Hepatocyte (in vitro differentiated cells): ENCODE data around the gene FADS1. TPM values are rescaled to one million over a fixed set of nuclear protein-coding genes. Genes with fewer than 3 reads are reported as not detected.

ENCODE experiments used
- DNase-seq: peaks from one replicate; pipeline ENCODE4 v3.0.0-alpha.2; 2016; ENCODE audit warnings: low spot score
- H2AFZ ChIP-seq: fragments of 200-600 bp; sonication (generic); 2 replicates; pipeline ENCODE4 v1.6.0; 2016; ENCODE audit warnings: antibody characterized with exemption, mild to moderate bottlenecking
- H3K27ac ChIP-seq: fragments of 200-600 bp; sonication (generic); 2 replicates; pipeline ENCODE4 v1.5.1; 2016; ENCODE audit warnings: mild to moderate bottlenecking
- H3K27me3 ChIP-seq: fragments of 200-600 bp; sonication (generic); 2 replicates; pipeline ENCODE4 v1.6.1; 2016
- H3K36me3 ChIP-seq: fragments of 200-600 bp; sonication (generic); replicated peaks from 2 replicates; pipeline ENCODE4 v1.5.1; 2016; ENCODE audit warnings: low read depth; ENCODE audit not compliant: insufficient read depth
- H3K4me1 ChIP-seq: fragments of 200-600 bp; sonication (generic); 2 replicates; pipeline ENCODE4 v1.5.1; 2016; ENCODE audit warnings: mild to moderate bottlenecking, moderate library complexity; ENCODE audit not compliant: insufficient read depth
- H3K4me2 ChIP-seq: fragments of 200-600 bp; sonication (generic); 2 replicates; pipeline ENCODE4 v1.6.0; 2016
- H3K4me3 ChIP-seq: fragments of 200-600 bp; sonication (generic); 2 replicates; pipeline ENCODE4 v1.5.1; 2016; ENCODE audit warnings: mild to moderate bottlenecking
- H3K79me2 ChIP-seq: fragments of 200-600 bp; sonication (generic); 2 replicates; pipeline ENCODE4 v1.6.0; 2017; ENCODE audit warnings: mild to moderate bottlenecking
- H3K9me2 ChIP-seq: fragments of 200-600 bp; sonication (generic); replicated peaks from 2 replicates; pipeline ENCODE4 v1.6.0; 2017; ENCODE audit warnings: mild to moderate bottlenecking; ENCODE audit not compliant: insufficient read depth
- H3K9me3 ChIP-seq: fragments of 200-600 bp; sonication (generic); 2 replicates; pipeline ENCODE4 v1.5.1; 2016; ENCODE audit warnings: low read depth, mild to moderate bottlenecking
- H4K20me1 ChIP-seq: fragments of 200-600 bp; sonication (generic); 2 replicates; pipeline ENCODE4 v1.6.0; 2016; ENCODE audit warnings: mild to moderate bottlenecking; ENCODE audit not compliant: insufficient read depth, poor library complexity, severe bottlenecking
- CTCF ChIP-seq: fragments of 200-600 bp; sonication (generic); IDR thresholded peaks from 2 replicates; pipeline ENCODE4 v1.5.1; 2016; ENCODE audit warnings: antibody characterized with exemption, mild to moderate bottlenecking; ENCODE audit not compliant: poor library complexity
- EZH2 ChIP-seq: fragments of 200-600 bp; sonication (generic); IDR thresholded peaks from 2 replicates; pipeline ENCODE4 v1.6.1; 2016; ENCODE audit warnings: antibody characterized with exemption, mild to moderate bottlenecking, borderline replicate concordance
- EZH2phosphoT487 ChIP-seq: fragments of 200-600 bp; sonication (generic); IDR thresholded peaks from one replicate; pipeline ENCODE4 v1.6.1; 2018; ENCODE audit warnings: antibody characterized with exemption, mild to moderate bottlenecking, low read depth, moderate library complexity; ENCODE audit not compliant: unreplicated experiment, severe bottlenecking
- WGBS: methylation state at CpG from one replicate; pipeline ENCODE4 v1.1.6; 2016; ENCODE audit warnings: low lambda C conversion rate; ENCODE audit errors: missing lambda C conversion rate; 5-methylcytosine and 5-hydroxymethylcytosine counted together
- polyA plus RNA-seq: library from polyadenylated mRNA; unstranded; fragments of >200 nt; fragmentation: Nextera tagmentation; extraction: Ambion mirVana; gene quantifications from 2 replicates; pipeline ENCODE4 v1.2.1, GENCODE V29; 2016
- total RNA-seq: library from RNA; depleted of rRNA; stranded (reverse); fragments of >200 nt; gene quantifications from 2 replicates; pipeline ENCODE4 v1.2.3, GENCODE V29; 2014

The FADS1 gene
- total and polyA plus RNA-seq, 2 experiments from 2014 or later, result 151 to 230 TPM

- TF ChIP-seq CTCF, result no peak
- TF ChIP-seq EZH2phosphoT487, result no peak
- no peak for TF ChIP-seq EZH2
- no peak overlapping the region for H3K27ac ChIP-seq
- no peaks in the 10 kb centered on the region for H3K36me3 ChIP-seq
- no peaks in the 10 kb centered on the region for H3K9me3 ChIP-seq
- no peaks in the 10 kb centered on the region for H3K4me1 ChIP-seq
- H2AFZ ChIP-seq, result no peak overlapping the region
- no peaks in the 10 kb centered on the region for H3K79me2 ChIP-seq
- no peaks in the 10 kb centered on the region for H3K9me2 ChIP-seq
- no peaks in the 10 kb centered on the region for H3K27me3 ChIP-seq
- whole genome bisulfite sequencing, result 94% methylated on average over 14 of the region's 14 CpGs
- H3K4me3 ChIP-seq, result no peak overlapping the region
- no peak for DNase-seq
- no peak overlapping the region for H3K4me2 ChIP-seq
- H4K20me1 ChIP-seq, result no peaks in the 10 kb centered on the region
These were observed 38.3 kb upstream of the FADS1 start for GRCh38 chr11:61854966-61855714.

DNA sequence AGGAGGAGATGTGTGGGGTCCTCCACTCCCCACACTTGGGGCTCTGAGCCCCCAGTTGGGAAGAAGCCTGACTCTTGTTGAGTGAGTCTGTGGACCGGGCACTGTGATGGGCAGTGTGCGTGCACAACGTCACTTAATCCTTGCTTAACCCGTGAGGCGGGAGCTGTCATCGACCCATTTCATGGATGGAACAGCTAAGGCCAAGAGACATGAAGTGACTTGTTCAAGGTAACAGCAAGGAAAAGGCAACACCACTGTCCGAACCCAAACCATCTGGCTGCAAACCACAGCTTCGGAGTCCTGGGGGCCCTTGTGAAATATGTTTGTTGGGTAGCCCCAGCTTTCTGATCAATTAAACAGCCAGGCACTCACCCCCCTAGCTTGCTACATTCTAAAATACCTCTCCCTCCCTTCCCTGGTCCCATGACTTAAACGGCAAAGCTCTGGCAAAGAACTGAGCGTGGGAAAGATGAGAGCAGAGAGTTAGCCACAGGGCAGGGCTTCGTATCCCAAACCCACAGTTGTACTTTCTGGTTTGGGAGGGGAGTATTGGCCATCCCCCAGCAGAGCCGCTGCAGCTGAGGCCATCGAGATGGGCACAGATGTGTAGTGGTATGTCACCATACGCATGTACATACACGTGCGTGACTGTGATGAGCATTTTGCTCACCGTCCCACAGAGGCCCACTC lies 37.5 kb upstream of the FADS1 start:
- WGBS, result 95% methylated on average over 17 of the region's 17 CpGs
- Histone ChIP-seq H3K27me3 (no peaks in the 10 kb centered on the region), H3K4me2 (no peak overlapping the region), H3K36me3 (no peaks in the 10 kb centered on the region), H3K4me3 (no peak overlapping the region), H3K9me3 (no peaks in the 10 kb centered on the region), H3K79me2 (no peaks in the 10 kb centered on the region), H3K27ac (no peak overlapping the region), H4K20me1 (no peaks in the 10 kb centered on the region), H2AFZ (no peak overlapping the region), H3K9me2 (no peaks in the 10 kb centered on the region), H3K4me1 (no peaks in the 10 kb centered on the region)
- no peak for DNase-seq
- TF ChIP-seq EZH2 (no peak), CTCF (no peak), EZH2phosphoT487 (no peak)

GRCh38 chr11:61853698-61854169 lies 36.9 kb upstream of the FADS1 start:
- H3K4me3 ChIP-seq, result no peak overlapping the region
- no peak overlapping the region for H3K27ac ChIP-seq
- no peaks in the 10 kb centered on the region for H3K79me2 ChIP-seq
- H4K20me1 ChIP-seq, result no peaks in the 10 kb centered on the region
- 83% methylated on average over 13 of the region's 13 CpGs for WGBS
- H3K36me3 ChIP-seq, result no peaks in the 10 kb centered on the region
- DNase-seq, result no peak
- no peak for TF ChIP-seq CTCF
- no peak overlapping the region for H2AFZ ChIP-seq
- H3K4me2 ChIP-seq, result no peak overlapping the region
- no peaks in the 10 kb centered on the region for H3K27me3 ChIP-seq
- no peaks in the 10 kb centered on the region for H3K9me2 ChIP-seq
- H3K4me1 ChIP-seq, result no peaks in the 10 kb centered on the region
- no peaks in the 10 kb centered on the region for H3K9me3 ChIP-seq
